Ovary (tissue), 9 donors: ENCODE data around the gene MAML2. TPM values are rescaled to one million over a fixed set of nuclear protein-coding genes. Genes with fewer than 3 reads are reported as not detected.
"Not testable (repeated sequence)": the region's sequence is repeated elsewhere in the genome, so short reads cannot be mapped to it uniquely, and the experiment has no call there.

Experiments used
- DNase-seq, 5 donors: peaks; one replicate each; pipeline ENCODE4 v3.0.0-alpha.2; 2019 to 2020
- H3K27ac ChIP-seq, 2 donors: fragments of 200-600 bp; one replicate each; pipeline versions ENCODE4 v1.5.1 to v1.8.0; 2019 to 2022
- H3K27me3 ChIP-seq: fragments of 200-600 bp; one replicate; pipeline ENCODE4 v1.8.0; 2022
- H3K36me3 ChIP-seq: fragments of 200-600 bp; sonication (generic); one replicate; pipeline ENCODE4 v1.5.1; 2019
- H3K4me1 ChIP-seq: one replicate; pipeline ENCODE4 v1.8.1; 2013; ENCODE audit warnings: mild to moderate bottlenecking, moderate library complexity; ENCODE audit not compliant: insufficient read depth
- H3K4me3 ChIP-seq: fragments of 200-600 bp; sonication (generic); one replicate; pipeline ENCODE4 v1.5.1; 2017
- H3K9me3 ChIP-seq, 2 donors: fragments of 200-600 bp in 1 of 2; sonication (generic) in 1 of 2; one replicate each; pipeline versions ENCODE4 v1.5.1 to v1.8.1; 2013 to 2019; ENCODE audit warnings: mild to moderate bottlenecking in 1 of 2, moderate library complexity in 1 of 2
- CTCF ChIP-seq, 3 donors: fragments of 450-650 bp in 2 of 3; fragments of 200-600 bp in 1 of 3; IDR thresholded peaks; one replicate each; pipeline versions ENCODE4 v1.5.1 to v1.8.0; 2016 to 2022; ENCODE audit warnings: antibody characterized with exemption in 3 of 3, mild to moderate bottlenecking in 1 of 3
- EP300 ChIP-seq: sonication (generic); formaldehyde crosslinking; IDR thresholded peaks from one replicate; pipeline ENCODE4 v1.6.1; 2017; ENCODE audit warnings: antibody characterized with exemption
- POLR2A ChIP-seq: fragments of 450-650 bp; IDR thresholded peaks from one replicate; pipeline ENCODE4 v1.6.1; 2017; ENCODE audit warnings: antibody characterized with exemption, mild to moderate bottlenecking, moderate library complexity
- WGBS, 3 donors: extraction: QIAGEN DNeasy Blood & Tissue Kit in 1 of 3; methylation state at CpG; one replicate each; pipeline versions ENCODE4 v1.1.5 to v1.1.7; 2013 to 2017; 5-methylcytosine and 5-hydroxymethylcytosine counted together
- intact Hi-C, 4 donors: fragments of 100-400 bp; cut with DNase I; formaldehyde crosslinking; loops; one replicate each; pipeline versions ENCODE4 v1.11.0 to v1.15.1; 2022 to 2023
- polyA plus RNA-seq, 2 donors: library from polyadenylated mRNA; stranded (reverse); fragments of 200-250 nt in 1 of 2; fragments of 350-450 nt in 1 of 2; fragmentation: Illumina TruSeq in 1 of 2; extraction: RNeasy Lipid Tissue Mini Kit (QIAGEN cat#74804) in 1 of 2; gene quantifications; one replicate each; pipeline ENCODE4 v1.2.3, GENCODE V29; 2013 to 2014
- total RNA-seq, 7 donors: library from RNA; depleted of rRNA in 2 of 7; stranded (reverse); fragments of >200 nt in 2 of 7; fragmentation: NEBNext Ultra II Directional in 3 of 7; extraction: Animal tissue kit (Norgen Biotek cat#: 25700) in 3 of 7; gene quantifications; one replicate each; pipeline versions ENCODE4 v1.1.0 to v1.2.4, GENCODE V29; 2016 to 2023
- donor health status: DM: no; HTN: no; CAD: no; lungs with moderate emphysema.
- donor health status: DM: no; HTN: no; CAD: no.
- donor health status: Bipolar disorder and iron deficiency.
- donor health status: DM: yes; HTN: yes; CAD: no.
- donor health status: DM: no; HTN: no; CAD: no.
- donor health status: DM: yes; HTN: yes; CAD: no.

The MAML2 gene
- total and polyA plus RNA-seq, 9 donors = 7.3 to 17.5 (median 14.6) TPM

GRCh38 chr11:96185220-96185768 lies 157.7 kb downstream of the MAML2 start:
- H3K27me3 ChIP-seq = no peaks in the 10 kb centered on the region
- peaks cover 4% of the 10 kb centered on the region for H3K4me1 ChIP-seq
- 57 to 87% (median 64%) methylated on average over 4 of the region's 4 CpGs for WGBS, 3 donors
- no peak overlapping the region for H3K27ac ChIP-seq
- H3K4me3 ChIP-seq = no peak overlapping the region
- no peaks in the 10 kb centered on the region for H3K9me3 ChIP-seq
- no peaks in the 10 kb centered on the region for H3K36me3 ChIP-seq
- intact Hi-C loops = no loop called here
- no peak for DNase-seq
- TF ChIP-seq POLR2A (no peak), EP300 (no peak), CTCF (IDR thresholded peaks at IDR 0.05) (no peak)

GRCh38 chr11:96180937-96181336 lies 162.1 kb downstream of the MAML2 start:
- DNase-seq, H3K9me3 ChIP-seq, intact Hi-C loops, H3K4me3 ChIP-seq, H3K27me3 ChIP-seq, H3K36me3 ChIP-seq, H3K4me1 ChIP-seq, H3K27ac ChIP-seq: not testable (repeated sequence)
- WGBS, 3 donors = 95 to 99% (median 97%) methylated on average over 4 of the region's 4 CpGs

- Histone ChIP-seq H3K27me3 (no peaks in the 10 kb centered on the region), H3K4me1 (no peaks in the 10 kb centered on the region), H3K36me3 (no peaks in the 10 kb centered on the region), H3K9me3 (no peaks in the 10 kb centered on the region), H3K27ac (no peak overlapping the region), H3K4me3 (no peak overlapping the region)
- intact Hi-C loops = no loop called here
- TF ChIP-seq POLR2A = no peak
- no peak for TF ChIP-seq CTCF (IDR thresholded peaks at IDR 0.05)
- TF ChIP-seq EP300 = no peak
- no peak for DNase-seq
Measured at GRCh38 chr11:96180341-96180740, 162.7 kb downstream of the MAML2 start.

- intact Hi-C loops = no loop called here
- Histone ChIP-seq H3K27ac (no peak overlapping the region), H3K4me1 (no peaks in the 10 kb centered on the region), H3K27me3 (no peaks in the 10 kb centered on the region), H3K4me3 (no peak overlapping the region), H3K9me3 (no peaks in the 10 kb centered on the region), H3K36me3 (no peaks in the 10 kb centered on the region)
- no peak for DNase-seq
- TF ChIP-seq POLR2A (no peak), CTCF (IDR thresholded peaks at IDR 0.05) (no peak), EP300 (no peak)
- WGBS, 3 donors = 93 to 98% (median 93%) methylated on average over 4 of the region's 4 CpGs
Measured at GRCh38 chr11:96179905-96180304, 163.1 kb downstream of the MAML2 start.

GRCh38 chr11:96178887-96179279 lies 164.1 kb downstream of the MAML2 start:
- 91 to 94% (median 94%) methylated on average over 6 of the region's 6 CpGs for WGBS, 3 donors
- H3K9me3 ChIP-seq = no peaks in the 10 kb centered on the region

More at GRCh38 chr11:96178887-96179279, 164.1 kb downstream of the MAML2 start:
- no peak overlapping the region for H3K4me3 ChIP-seq
- H3K4me1 ChIP-seq = no peaks in the 10 kb centered on the region
- TF ChIP-seq CTCF (IDR thresholded peaks at IDR 0.05) (no peak), POLR2A (no peak), EP300 (no peak)
- no peaks in the 10 kb centered on the region for H3K27me3 ChIP-seq
- H3K27ac ChIP-seq = no peak overlapping the region
- DNase-seq = no peak
- no peaks in the 10 kb centered on the region for H3K36me3 ChIP-seq
- intact Hi-C loops = no loop called here
